Effector memory CD8-positive, alpha-beta T cell (primary cell): ENCODE results near the gene MYO1F.
A peak's percentile ranks its signal among the peaks of the same experiment; 100 is the strongest.

Source experiments
- ATAC-seq: fragments of 150-1000 bp; cut with Tn5 transposase; replicated peaks from 2 replicates; pipeline ENCODE4 v1.10.0; 2021; ENCODE audit warnings: mild to moderate bottlenecking, moderate library complexity
- DNase-seq, 3 experiments: peaks; one replicate each; pipeline ENCODE4 v3.0.0; 2021
- H3K27ac Mint-ChIP-seq, 2 donors: one replicate each; pipeline ENCODE4 v1.8.0; 2022; ENCODE audit warnings: mild to moderate bottlenecking in 2 of 2, mixed read lengths in 2 of 2, moderate library complexity in 2 of 2
- H3K27me3 Mint-ChIP-seq, 2 donors: one replicate each; pipeline ENCODE4 v1.8.0; 2022; ENCODE audit warnings: mixed read lengths in 2 of 2
- H3K36me3 Mint-ChIP-seq: one replicate; pipeline ENCODE4 v1.8.0; 2022; ENCODE audit warnings: mild to moderate bottlenecking, moderate library complexity, mixed read lengths; ENCODE audit not compliant: insufficient read depth
- H3K4me1 Mint-ChIP-seq, 2 donors: one replicate each; pipeline ENCODE4 v1.8.0; 2022; ENCODE audit warnings: low read depth in 2 of 2, mixed read lengths in 2 of 2
- H3K4me3 Mint-ChIP-seq, 2 donors: one replicate each; pipeline ENCODE4 v1.8.0; 2022; ENCODE audit warnings: mild to moderate bottlenecking in 2 of 2, mixed read lengths in 2 of 2, moderate library complexity in 2 of 2
- H3K9me3 Mint-ChIP-seq, 2 donors: one replicate each; pipeline ENCODE4 v1.8.0; 2022; ENCODE audit warnings: mixed read lengths in 2 of 2

The MYO1F gene

DNA sequence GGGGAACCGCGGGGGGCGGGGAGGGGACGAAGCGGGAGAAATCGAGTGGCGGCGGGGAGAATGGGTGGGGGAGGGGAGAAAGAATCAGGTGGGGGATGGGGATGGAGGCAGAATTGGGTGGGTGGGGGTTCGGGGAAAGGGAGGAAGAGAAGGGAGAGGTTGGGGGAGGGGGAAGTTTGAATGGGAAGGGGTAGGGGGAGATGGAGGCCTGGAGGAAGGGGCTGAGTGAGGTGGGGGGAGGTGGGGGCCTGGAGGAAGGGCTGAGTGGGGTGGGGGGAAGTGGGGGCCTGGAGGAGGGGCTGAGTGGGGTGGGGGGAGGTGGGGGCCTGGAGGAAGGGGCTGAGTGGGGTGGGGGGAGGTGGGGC, 33.7 kb upstream of the MYO1F start:
- Mint-ChIP-seq H3K9me3 (no peaks in the 10 kb centered on the region), H3K4me3 (peak overlapping the region; percentile 62 to 69), H3K36me3 (peaks cover 7% of the 10 kb centered on the region), H3K4me1 (peaks cover 38 to 52% of the 10 kb centered on the region in 2 donors), H3K27ac (no peak overlapping the region), H3K27me3 (no peaks in the 10 kb centered on the region)
- ATAC-seq (no peak), DNase-seq (no peak)

DNA sequence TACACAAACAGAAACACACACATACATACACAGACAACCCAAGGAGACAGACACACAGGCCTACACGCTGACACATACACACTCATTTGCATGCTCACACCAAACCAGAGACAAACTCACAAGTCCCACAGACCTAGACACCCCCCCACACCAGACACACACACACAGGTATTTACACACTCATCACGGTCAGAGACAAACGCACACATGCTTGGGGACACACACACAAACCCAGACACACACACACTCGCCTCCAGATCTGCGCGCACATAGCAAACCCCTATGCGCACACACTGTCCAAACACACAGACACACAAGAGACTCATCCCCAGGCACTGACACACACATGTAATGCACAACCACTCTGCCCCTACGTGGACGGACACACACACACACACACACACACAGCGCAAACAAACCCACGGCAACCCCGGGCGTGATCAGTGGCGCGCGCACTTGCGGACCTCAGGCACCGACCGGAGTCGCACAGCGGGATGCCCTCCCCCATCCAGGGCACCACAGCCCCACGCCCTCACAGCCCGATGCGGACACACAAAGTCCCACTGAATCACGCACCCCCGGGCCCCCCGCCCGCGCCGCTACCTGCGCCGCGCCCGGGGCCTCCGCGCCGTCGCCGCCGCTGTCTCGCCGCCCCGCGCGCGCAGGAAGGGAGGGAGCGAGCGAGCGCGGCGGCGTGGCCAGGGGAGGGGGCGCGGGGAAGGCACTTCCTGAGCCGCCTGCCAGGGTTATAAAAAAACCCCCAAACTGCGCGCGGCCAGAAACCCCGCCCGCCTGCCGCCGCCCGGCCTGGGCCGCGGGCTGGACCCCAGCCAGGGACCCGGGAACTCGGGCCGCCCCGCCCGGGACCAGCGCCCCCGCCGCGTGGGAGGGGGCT, 33.0 kb upstream of the MYO1F start, which contains the start of gene ADAMTS10:
Gene ADAMTS10 (minus strand): TSS at position 675 of the 895 bp plus-strand sequence. CDS start 5,005 bp downstream, outside the sequence.
- peak in 1 of 3 experiments; percentile 36 for DNase-seq
- peaks cover 7% of the 10 kb centered on the region for H3K36me3 Mint-ChIP-seq
- ATAC-seq = peak; percentile 60
- H3K27ac Mint-ChIP-seq = peak within 1 kb of the TSS; percentile 79 to 91
- H3K9me3 Mint-ChIP-seq = no peaks in the 10 kb centered on the region
- H3K4me3 Mint-ChIP-seq = peak within 1 kb of the TSS; percentile 85 to 90
- H3K27me3 Mint-ChIP-seq = no peaks in the 10 kb centered on the region
- H3K4me1 Mint-ChIP-seq = peaks cover 34 to 46% of the 10 kb centered on the region in 2 donors

GRCh38 chr19:8609279-8610040, 32.2 kb upstream of the MYO1F start:
- peak overlapping the region; percentile 85 to 90 for H3K4me3 Mint-ChIP-seq
- H3K36me3 Mint-ChIP-seq = peaks cover 6% of the 10 kb centered on the region
- peak overlapping the region; percentile 79 to 91 for H3K27ac Mint-ChIP-seq
- peaks cover 29 to 42% of the 10 kb centered on the region in 2 donors for H3K4me1 Mint-ChIP-seq
- H3K27me3 Mint-ChIP-seq = no peaks in the 10 kb centered on the region
- H3K9me3 Mint-ChIP-seq = no peaks in the 10 kb centered on the region
- ATAC-seq (peak; percentile 19), DNase-seq (no peak)

GRCh38 chr19:8608941-8609278, 31.7 kb upstream of the MYO1F start:
- no peak for DNase-seq
- H3K4me3 Mint-ChIP-seq = peak overlapping the region; percentile 85 to 90
- no peaks in the 10 kb centered on the region for H3K9me3 Mint-ChIP-seq
- peaks cover 9% of the 10 kb centered on the region for H3K36me3 Mint-ChIP-seq
- H3K27me3 Mint-ChIP-seq = no peaks in the 10 kb centered on the region
- ATAC-seq = no peak
- H3K4me1 Mint-ChIP-seq = peaks cover 29 to 42% of the 10 kb centered on the region in 2 donors
- H3K27ac Mint-ChIP-seq = peak overlapping the region; percentile 70 to 79

- peak overlapping the region in 1 of 2 donors; percentile 79 for H3K27ac Mint-ChIP-seq
- DNase-seq (no peak), ATAC-seq (no peak)
- peaks cover 17% of the 10 kb centered on the region for H3K36me3 Mint-ChIP-seq
- H3K27me3 Mint-ChIP-seq = no peaks in the 10 kb centered on the region
- no peaks in the 10 kb centered on the region for H3K9me3 Mint-ChIP-seq
- no peak overlapping the region for H3K4me3 Mint-ChIP-seq
- peaks cover 26 to 35% of the 10 kb centered on the region in 2 donors for H3K4me1 Mint-ChIP-seq
Measured at GRCh38 chr19:8607386-8607785, 30.1 kb upstream of the MYO1F start.

DNA sequence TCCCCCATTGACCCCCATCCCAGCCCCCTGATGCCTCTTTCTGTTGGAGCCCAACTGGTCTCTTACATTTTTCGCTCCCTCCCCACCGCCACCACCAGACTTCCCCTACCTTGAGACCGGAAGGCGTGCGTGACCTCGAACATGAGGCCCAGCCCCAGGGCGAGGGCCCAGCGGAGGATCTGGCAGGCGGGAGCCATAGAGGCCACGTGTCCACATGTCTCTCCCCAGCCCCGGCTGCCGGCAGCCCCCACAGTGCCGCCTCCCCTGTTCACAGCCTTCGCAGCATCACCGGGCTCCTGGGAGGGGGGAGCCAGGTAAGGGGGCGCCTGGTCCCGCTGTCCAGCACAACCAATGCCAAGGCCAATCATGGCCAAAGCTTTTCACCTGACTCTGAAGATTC, 28.3 kb upstream of the MYO1F start:
- Mint-ChIP-seq H3K4me3 (no peak overlapping the region), H3K27me3 (no peaks in the 10 kb centered on the region), H3K4me1 (peaks cover 20 to 30% of the 10 kb centered on the region in 2 donors), H3K27ac (no peak overlapping the region), H3K36me3 (peaks cover 21% of the 10 kb centered on the region), H3K9me3 (no peaks in the 10 kb centered on the region)
- no peak for ATAC-seq
- DNase-seq = no peak

DNA sequence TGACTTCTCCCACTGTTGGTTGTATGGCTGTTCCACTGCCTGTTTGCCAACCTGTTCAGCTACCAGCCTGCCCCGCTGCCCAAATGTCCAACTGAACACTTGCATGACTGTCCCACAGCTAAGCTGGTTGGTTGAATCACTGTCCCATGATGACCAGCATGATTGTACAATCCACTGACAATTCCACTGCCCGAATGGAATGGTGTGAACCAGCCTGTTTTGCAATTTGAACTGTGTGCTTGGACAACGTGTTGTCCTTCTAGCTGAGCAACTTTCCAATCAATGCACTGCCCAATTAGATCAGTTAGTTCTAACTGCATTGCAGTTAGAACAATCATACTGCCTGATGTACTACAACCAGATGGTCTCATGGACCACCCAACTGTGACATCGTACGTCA, 24.6 kb upstream of the MYO1F start:
- no peak overlapping the region for H3K27ac Mint-ChIP-seq
- H3K27me3 Mint-ChIP-seq = no peaks in the 10 kb centered on the region
- no peak for ATAC-seq
- no peak for DNase-seq
- H3K4me1 Mint-ChIP-seq = peaks cover 0 to 2% of the 10 kb centered on the region in 2 donors
- no peak overlapping the region for H3K4me3 Mint-ChIP-seq
- H3K9me3 Mint-ChIP-seq = no peaks in the 10 kb centered on the region
- peaks cover 31% of the 10 kb centered on the region for H3K36me3 Mint-ChIP-seq

DNA sequence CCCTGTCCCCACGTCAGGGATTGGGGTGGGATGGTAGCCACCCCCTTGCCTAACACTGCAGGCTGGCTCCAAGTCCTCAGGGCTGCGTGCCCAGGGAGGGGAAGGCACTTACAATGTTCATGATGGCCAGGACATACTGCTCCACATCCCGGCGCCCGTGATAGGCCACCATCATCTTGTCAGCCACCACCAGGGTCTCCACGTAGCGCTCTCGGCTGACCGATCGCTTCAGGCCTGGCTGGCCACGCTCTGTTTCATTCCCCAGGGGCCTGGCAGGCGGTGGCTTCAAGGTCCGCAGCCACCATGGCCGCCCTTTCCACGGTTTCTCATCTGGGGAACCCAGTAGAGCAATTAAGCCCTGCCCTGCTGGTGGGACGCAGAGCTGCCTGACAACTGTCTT, 23.6 kb upstream of the MYO1F start:
- Mint-ChIP-seq H3K27me3 (no peaks in the 10 kb centered on the region), H3K4me3 (no peak overlapping the region), H3K36me3 (peaks cover 35% of the 10 kb centered on the region), H3K4me1 (no peaks in the 10 kb centered on the region), H3K9me3 (no peaks in the 10 kb centered on the region), H3K27ac (no peak overlapping the region)
- ATAC-seq = no peak
- no peak for DNase-seq

DNA sequence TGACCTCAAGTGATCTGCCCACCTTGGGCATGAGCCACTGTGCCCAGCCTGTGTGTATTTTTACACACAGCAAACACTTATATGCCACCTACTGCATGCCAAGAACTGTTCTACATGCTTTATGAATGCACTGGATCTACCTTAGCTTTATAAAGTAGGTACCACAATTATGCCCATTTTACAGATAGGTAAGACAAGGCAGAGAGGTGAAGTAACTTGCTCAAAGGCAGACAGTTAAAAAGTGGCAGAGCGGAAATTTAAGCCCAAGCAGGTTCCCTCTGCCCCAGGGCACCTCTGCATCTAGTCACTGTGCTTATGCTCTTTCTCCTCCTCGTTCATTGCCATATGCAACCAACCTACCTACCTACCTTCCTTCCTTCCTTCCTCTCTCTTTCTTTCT, 22.8 kb upstream of the MYO1F start:
- Mint-ChIP-seq H3K36me3 (peaks cover 31% of the 10 kb centered on the region), H3K27ac (no peak overlapping the region), H3K4me3 (no peak overlapping the region), H3K9me3 (no peaks in the 10 kb centered on the region), H3K27me3 (no peaks in the 10 kb centered on the region), H3K4me1 (peaks cover 0 to under 1% of the 10 kb centered on the region in 2 donors)
- DNase-seq (no peak), ATAC-seq (no peak)

GRCh38 chr19:8596168-8596567, 18.9 kb upstream of the MYO1F start:
- Mint-ChIP-seq H3K4me3 (no peak overlapping the region), H3K27me3 (no peaks in the 10 kb centered on the region), H3K9me3 (no peaks in the 10 kb centered on the region), H3K27ac (no peak overlapping the region), H3K4me1 (peaks cover 17% of the 10 kb centered on the region in 2 donors), H3K36me3 (peaks cover 22% of the 10 kb centered on the region)
- no peak for ATAC-seq
- DNase-seq = no peak

- Mint-ChIP-seq H3K27ac (peak overlapping the region in 1 of 2 donors; percentile 62), H3K9me3 (no peaks in the 10 kb centered on the region), H3K36me3 (peaks cover 21% of the 10 kb centered on the region), H3K27me3 (no peaks in the 10 kb centered on the region), H3K4me3 (no peak overlapping the region), H3K4me1 (peaks cover 17% of the 10 kb centered on the region in 2 donors)
- DNase-seq = no peak
- no peak for ATAC-seq
Measured at GRCh38 chr19:8595651-8596050, 18.4 kb upstream of the MYO1F start.

- H3K4me1 Mint-ChIP-seq = peaks cover 17% of the 10 kb centered on the region in 2 donors
- ATAC-seq = no peak
- peak overlapping the region in 1 of 2 donors; percentile 51 for H3K4me3 Mint-ChIP-seq
- H3K27ac Mint-ChIP-seq = peak overlapping the region in 1 of 2 donors; percentile 72
- no peaks in the 10 kb centered on the region for H3K27me3 Mint-ChIP-seq
- peaks cover 14% of the 10 kb centered on the region for H3K36me3 Mint-ChIP-seq
- H3K9me3 Mint-ChIP-seq = no peaks in the 10 kb centered on the region
- no peak for DNase-seq
Measured at GRCh38 chr19:8593931-8594330, 16.7 kb upstream of the MYO1F start.

DNA sequence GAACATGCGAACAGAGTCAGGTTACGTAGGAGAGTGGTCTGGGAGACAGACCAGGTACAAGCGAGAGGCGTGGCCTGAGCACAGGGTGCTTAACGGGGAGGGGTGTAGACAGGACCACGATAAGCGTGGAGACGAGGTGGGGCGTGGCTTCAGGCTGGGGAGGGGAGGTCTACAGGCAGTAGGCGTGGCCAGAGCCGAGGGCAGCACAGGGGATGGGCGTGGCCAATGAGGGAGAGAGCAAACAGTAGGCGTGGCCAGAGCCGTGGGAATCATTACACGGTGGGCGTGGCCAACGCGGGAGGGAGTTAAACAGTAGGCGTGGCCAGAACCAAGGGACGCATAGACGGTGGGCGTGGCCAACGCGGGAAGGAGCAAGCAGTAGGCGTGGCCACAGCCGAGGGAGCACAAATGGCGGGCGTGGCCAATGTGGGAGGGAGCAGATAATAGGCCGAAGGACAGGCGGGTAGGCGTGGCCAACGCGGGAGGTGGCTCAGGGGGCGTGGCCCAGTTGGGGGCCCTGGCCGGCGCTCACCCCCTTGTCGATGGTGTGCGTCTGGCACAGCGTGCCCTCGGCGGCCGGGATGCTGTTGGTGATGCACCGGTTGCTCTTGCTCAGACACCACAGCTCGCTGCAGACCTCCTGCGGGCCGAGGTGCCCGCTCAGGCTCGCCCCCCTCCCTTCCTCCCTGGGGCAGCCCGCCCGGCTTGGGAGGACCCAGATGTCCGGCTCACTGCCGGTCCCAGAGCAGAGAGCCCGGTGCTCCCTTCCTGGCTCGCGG, 15.2 kb upstream of the MYO1F start:
- Mint-ChIP-seq H3K4me3 (peak overlapping the region; percentile 77 to 82), H3K27ac (peak overlapping the region; percentile 5 to 75), H3K9me3 (no peaks in the 10 kb centered on the region), H3K4me1 (peaks cover 17% of the 10 kb centered on the region in 2 donors), H3K36me3 (peaks cover 17% of the 10 kb centered on the region), H3K27me3 (no peaks in the 10 kb centered on the region)
- ATAC-seq (peak; percentile 83), DNase-seq (peak; percentile 90 to 95 (median 95))
